GM18858 (cell line): Measurements from ENCODE around the gene PTPN2.
"Not testable (repeated sequence)": the region's sequence is repeated elsewhere in the genome, so short reads cannot be mapped to it uniquely, and the experiment has no call there.

Experiments used
- ATAC-seq: cut with Tn5 transposase; IDR thresholded peaks from one replicate; pipeline ENCODE4 v1.9.1; 2021; ENCODE audit not compliant: unreplicated experiment

Gene PTPN2

DNA sequence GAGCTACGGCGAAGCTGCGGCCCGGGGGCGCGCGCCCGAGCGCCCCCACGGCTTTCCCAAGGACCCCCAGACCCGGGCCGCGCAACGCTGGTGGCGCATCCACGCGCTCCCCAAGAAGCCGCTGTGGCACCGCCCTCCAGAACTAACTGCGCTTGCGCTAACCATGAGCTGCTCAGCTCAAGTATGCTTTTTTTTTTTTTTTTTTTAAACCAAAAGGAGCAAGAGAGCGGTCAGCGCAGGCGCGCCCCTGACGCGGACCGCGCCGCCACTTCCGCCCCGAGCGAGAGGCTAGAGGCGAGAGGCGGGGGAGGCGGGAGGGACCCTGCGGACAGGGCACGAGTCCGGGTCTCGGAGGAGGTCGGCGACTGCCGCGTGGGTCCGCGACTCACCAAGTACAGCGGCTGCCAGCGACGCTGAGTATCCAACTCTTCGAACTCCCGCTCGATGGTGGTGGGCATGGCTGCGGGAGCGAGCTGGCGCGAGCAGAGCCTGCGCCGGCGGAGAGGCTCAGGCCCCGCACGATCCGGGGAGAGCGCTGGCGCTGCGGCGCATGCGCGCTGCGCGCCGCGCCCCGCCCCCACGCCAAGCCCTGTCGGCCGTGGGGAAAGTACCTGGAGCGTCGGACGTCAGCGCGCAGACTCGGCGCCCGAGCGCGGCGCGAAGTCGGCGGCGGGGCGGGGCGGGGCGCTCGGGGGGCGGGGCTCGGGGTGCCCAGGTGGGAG is at the start of gene PTPN2:
TSS of gene PTPN2 (minus strand) at position 554 of the 722 bp plus-strand sequence. CDS start at position 458, 96 bp downstream.
- ATAC-seq, result peak; percentile 61

DNA sequence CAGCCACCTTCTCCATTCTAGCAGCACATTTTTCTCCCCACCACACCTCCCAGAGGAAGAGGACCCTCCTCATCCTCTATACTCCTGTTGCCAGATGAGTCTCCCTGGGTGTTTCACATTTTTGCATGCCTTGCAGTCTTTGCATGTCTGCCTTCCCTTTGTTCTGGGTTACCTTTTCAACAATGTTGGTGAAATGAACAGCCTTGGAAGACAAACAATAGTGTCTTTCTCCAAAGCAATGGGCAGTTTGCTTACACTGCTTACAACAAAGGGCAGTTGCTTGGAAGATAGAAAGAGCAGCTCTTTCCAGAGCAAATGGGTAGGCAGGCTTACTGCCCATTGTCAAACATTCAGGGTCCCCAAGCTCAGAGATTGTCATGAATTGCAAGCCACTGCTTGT is 49.3 kb upstream of the PTPN2 start:
- ATAC-seq, result no peak

DNA sequence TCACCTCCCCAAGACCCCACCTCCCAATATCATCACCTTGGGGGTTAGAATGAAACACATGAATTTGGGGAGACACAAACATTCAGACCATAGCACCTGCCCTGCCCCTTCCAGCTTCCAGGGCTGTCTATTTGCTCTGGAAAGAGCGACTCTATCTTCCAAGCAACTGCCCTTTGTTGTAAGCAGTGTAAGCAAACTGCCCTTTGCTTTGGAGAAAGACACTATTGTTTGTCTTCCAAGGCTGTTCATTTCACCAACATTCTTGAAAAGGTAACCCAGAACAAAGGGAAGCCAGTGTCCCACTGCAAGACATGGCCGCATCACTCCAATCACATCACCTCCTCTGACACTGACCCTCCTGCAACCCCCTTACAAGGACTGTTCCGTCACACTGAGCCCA is 46.9 kb upstream of the PTPN2 start:
- no peak for ATAC-seq

DNA sequence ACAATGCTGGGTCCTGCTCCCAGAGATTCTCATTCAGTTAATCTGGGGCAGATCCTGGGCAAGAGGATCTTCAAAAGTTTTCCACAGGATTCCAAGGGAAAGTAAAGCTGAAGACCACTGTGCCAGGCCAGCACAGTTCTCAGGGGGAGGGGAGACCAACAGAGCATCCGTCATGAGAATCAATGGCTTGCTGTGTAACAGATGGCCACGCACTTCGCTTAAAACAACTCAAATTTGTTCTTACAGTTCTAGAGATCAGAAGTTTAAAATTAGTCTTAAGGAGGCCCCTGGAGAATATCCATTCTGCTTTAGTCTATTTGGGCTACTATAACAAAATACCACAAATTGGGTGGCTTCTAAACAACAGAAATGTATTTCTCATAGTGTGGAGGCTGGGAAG is 46.3 kb upstream of the PTPN2 start:
- ATAC-seq, result no peak

DNA sequence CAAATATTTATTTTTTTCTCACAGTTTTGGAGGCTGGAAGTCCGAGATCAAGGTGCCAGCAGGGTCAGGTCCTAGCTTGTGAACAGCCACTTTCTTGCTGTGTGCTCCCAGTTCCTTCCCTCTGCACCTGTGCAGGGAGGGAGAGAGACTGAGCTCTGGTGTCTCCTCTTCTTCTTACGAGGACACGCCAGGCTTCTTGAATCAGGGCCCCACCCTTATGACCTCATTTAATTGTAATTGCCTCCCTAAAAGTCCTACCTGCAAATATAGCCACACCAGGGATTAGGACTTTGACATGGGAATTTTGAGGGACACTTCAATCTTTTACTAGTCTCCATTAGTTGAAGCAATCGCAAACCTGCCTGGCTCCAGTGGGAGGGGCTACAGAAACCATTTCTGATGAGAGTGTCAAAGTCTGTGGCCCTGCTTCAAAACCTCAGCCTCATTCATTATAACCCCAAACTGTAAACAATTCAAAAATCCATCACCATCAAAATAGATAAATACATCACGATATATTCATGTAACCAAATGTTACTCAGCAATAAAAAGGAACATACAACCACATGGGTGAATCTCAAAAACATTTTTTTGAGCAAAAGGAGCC is 45.5 kb upstream of the PTPN2 start:
- ATAC-seq, result no peak

DNA sequence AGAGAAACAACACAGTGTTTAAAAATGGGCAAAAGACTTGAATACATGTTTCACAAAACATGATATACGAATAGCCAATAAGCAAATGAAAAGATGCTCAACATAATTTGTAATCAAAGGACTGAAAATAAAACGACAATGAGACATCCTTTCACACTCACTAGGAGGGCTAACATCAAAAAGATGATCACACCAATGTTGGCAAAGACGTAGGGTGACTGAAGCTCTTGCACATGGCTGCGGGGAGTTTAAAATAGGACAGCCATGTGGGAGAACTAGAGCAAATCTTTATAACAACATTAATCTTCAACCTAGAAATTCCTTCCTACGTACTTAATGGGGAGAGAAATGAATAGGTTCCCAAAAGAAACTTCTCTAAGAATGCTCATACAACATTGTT is 44.6 kb upstream of the PTPN2 start:
- ATAC-seq, result no peak

DNA sequence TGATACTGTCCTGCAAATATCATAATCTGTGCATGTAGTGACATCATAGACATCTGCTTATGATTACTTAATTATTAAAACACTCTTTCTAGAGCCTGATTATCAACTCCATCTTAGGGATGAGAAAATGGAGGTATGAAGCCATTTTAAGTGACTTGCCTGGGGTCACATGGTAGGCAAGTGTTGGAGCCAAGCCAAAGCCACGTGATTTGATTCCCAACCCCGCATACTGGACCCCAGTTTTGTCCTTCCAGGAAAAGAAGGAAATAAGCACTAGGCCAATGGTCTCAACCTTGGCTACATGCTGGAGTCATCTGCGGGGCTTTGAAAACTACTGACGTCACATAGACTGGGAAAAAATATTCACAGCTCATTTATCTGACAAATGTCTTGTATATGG is 44.2 kb upstream of the PTPN2 start:
- no peak for ATAC-seq

DNA sequence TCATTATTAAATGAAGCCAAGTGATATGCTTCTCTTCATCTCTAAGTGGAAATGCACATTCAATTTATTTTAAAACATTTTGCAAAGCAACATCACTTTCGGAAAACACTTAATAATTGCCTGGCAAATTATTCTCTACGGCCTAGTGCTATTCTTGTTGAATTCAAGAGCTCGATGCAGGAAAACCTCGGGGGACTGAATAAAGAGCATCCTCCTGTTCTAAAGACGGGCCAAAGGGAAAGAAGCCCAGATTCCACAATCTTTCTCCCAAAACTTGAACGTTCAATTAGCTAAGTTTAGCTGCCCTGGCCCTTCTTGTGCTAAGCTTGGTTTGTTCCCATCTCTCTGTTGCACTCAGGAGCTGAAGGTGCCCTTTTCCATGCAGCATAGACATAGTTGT is 40.6 kb upstream of the PTPN2 start:
- ATAC-seq, result no peak

DNA sequence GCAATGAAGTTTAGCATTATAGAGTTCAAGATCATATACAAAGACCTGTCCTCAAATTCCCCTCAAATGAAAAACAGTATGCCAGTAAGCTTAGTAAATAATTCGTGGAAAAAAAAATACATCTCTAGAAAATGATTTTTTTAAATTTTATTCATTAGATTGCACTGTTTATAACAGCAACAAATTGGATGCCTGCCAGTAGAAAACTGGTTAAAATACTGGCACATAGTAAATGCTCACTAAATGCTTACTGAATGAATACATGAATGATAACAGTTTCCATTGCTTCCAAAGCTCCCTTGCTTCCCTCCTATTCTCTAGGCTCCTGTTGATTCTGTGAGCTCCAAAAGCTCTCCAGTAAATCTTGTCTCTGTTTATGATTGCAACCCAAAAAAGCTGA is 38.2 kb upstream of the PTPN2 start:
- ATAC-seq, result no peak

DNA sequence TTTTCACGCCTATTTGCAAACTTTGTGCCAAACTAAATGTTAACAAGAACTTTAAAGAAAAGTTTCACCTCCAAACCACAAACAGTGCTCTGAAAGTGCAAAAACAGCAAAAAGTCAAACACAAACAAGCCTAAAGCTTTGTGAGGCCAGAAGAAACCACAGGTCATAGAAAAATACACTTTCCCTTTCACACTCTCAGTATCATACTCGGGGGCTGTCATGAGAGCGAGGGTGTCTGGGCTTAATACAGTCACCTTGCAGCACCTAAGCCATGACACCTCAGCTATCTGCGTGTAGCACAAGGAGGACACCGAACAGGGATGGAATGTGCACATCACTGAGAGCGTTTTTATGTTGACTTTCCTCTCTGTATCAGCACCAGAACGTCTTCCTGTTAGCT is 37.1 kb upstream of the PTPN2 start:
- ATAC-seq, result no peak

DNA sequence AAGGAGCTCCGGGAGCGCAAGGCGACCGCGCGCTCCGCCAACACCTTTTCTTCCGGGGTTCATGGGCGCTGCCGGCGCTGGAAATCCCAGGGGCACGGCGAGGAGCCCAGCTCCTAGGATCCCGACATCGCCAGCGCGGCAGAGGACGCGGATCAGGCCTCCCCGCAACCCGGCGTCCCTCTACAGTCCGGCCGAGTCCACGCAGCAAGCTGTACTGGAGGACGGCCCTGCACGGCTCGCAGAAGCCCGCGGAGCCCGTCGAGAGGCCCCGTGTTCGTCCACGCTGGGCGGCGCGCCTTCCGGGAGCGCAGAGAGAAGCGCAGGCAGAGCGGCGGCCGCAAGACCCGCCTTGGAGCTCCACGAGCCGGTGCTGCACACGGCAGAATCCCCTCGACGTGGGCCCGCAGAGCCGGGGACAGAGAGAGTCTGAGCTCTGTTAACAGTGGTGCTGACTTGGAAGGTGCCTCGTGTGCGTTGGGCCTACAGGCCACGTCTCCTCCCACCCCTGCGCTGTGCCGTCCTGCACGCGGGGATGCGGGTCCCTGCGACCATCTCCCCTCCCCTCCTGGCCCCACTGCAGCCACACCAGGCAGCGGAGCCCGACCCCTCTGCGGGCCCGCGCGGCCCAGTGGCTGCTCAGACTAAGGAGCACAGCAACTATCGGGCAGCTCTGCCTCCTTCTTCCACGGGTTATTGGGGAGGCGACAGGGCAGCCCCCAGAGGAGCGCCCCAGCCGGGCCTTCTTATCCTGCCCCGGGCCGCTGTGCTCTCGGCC is 28.1 kb upstream of the PTPN2 start:
- no peak for ATAC-seq

DNA sequence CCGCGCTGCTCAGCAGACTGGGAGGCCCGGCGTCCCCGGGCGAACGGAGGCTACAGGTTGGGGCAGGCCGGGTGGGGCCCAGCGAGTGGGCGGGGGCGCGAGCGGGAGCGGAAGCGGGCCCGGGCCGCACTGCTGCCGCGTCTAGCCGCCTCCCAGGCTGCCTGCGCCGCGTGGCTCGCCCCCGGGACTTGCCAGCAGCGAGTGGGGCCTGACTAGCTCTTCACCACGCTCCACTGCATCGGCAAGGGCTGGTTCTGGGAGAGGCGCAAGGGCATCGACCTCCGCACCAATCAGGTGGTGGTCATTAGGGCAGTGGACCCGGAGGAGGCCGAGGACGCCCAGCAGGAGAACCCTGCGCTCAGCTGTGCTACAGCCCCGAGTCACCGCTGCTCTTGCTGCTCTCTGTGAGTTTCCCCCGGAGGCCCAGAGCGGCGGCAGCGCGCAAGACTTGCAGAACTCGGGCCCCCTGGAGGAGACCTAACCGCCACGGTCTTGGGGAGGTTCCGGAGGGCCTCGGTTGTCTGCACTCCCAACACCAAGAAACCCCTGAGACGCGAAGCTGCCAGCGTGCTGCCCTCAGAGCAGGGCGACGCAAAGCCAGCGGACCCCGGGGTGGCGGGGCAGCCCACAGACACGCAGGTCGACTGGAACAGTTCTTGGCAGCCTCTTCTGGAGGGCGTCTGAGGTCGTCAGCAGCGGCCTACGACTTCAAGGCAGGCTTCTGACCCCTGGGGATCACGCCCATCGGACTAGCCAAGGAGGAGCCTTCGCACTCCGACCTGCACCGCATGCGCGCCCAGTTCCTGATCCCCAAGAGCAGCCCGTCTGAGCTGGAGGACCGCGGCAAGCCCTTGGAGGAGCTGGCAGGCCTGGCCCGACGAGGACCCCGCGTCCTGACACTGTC is 27.2 kb upstream of the PTPN2 start:
- no peak for ATAC-seq

DNA sequence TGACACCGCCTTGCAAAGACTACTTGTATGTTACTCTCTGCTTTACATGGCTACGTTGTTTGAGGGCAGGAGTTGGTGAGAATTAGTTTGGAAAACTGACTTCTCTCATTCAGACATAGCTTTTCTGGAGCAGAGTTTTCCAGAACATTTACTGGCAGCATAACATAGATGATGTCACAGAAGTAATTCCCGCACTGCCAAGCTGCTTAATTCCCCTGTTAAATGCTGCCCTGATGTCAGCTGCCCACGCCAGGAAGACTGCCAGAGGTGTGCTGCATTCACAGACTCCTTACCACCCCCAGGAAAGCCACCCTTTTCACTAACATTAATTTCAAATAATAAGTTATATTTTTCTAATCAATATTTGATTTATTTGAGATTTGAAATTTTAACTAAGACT is 24.7 kb upstream of the PTPN2 start:
- no peak for ATAC-seq

DNA sequence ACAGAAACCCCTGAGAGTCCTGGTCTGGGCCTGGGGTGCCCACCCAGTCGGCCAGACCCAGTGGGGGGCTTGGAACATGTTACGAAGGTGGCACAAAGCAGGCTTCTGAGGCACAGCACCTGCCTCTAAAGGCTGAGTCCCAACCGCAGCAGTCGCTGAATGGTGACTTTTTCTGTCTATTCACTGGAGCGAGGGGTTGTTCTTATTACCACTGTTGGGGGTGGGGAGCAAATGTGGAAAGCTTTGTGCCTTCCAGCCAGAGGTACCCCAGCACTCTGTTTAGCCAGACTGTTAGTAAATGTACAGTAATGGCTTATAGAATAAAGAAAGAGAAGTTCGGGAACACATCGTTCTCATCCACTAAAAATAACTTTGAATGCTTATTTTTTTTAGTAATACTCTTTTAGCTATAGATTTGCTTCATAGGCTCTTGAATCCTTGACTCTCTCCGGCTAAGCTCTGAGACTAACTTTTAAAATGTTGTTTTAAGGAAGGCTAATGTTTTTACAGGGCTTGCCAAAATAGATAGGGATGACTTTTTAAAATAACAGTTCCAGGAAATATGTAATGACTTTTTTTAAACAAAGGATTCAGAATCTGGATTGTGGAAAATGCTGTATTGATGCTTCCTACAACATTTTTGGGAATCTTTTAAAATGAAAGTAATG is 23.4 kb upstream of the PTPN2 start:
- ATAC-seq, result no peak

DNA sequence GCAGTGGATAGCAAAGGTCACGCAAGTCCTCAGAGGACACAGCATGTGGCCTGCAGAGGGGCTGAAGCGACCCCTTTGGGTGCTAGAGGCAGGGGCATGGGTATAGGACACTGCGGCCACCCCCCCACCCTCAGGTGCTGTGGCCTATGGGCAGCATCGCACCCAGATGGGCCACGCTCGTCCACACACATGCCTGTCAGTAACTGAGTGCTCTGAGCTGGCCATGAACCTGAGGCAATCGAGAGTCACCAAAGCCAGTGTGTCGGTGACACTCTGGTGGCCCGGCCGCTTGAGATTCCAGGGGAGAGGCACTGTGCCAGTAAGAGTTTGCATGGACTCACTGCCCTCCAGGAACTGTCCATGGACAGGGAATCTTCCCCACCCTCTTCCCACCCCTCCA is 22.7 kb upstream of the PTPN2 start:
- no peak for ATAC-seq

DNA sequence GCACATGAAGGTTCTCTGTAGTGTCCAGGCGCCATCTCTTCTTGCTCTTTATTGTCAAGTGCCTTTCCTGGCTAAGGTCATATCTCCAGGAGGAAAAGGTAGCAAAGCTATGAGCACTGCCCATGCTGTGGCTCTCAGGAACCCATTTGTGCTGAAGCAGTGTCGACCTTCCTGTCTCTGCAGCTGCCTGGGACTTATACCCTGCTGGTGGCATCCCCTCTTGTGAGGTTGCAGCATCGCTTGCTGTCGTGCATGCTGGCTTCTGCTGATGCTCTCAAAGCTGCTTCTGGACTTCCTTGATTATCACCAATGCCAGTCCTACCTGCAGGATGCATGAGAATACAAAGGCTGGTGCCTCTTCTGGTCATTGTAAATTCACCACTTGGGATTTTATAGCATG is 22.1 kb upstream of the PTPN2 start:
- ATAC-seq, result no peak

DNA sequence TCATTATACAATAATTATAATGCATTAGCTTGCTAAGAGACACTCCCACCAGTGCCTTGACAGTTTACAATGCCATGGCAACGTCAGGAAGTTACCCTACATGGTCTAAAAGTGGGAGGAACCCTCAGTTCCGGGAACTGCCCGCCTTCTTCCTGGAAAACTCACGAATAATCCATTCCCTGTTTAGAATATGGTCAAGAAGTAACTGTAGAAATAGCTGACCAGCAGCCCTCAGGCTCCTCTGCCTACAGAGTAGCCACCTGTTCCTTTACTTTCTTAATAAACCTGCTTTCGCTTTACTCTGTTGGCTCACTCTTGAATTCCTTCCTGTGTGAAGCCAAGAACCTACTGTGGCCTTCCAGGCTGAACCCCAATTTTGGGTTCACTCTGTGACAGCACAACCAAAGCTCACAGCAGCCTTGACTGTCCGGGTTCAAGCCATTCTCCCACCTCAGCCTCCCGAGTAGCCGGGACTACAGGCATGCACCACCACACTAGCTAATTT is 20.0 kb upstream of the PTPN2 start:
- no peak for ATAC-seq

DNA sequence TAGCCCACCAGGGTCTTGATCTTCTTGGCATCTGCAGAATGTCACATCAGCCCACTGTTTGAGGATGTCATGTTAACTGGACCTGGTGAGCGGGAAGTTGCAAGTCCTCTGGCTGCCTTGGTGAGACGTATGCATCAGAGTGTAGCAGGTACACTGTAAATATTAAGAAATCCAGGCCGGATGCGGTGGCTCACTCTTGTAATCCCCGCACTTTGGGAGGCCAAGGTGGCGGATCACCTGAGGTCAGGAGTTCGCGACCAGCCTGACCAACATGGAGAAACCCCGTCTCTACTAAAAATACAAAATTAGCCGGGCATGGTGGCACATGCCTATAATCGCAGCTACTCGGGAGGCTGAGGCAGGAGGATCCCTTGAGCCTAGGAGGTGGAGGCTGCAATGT is 17.2 kb upstream of the PTPN2 start:
- not testable (repeated sequence) for ATAC-seq

DNA sequence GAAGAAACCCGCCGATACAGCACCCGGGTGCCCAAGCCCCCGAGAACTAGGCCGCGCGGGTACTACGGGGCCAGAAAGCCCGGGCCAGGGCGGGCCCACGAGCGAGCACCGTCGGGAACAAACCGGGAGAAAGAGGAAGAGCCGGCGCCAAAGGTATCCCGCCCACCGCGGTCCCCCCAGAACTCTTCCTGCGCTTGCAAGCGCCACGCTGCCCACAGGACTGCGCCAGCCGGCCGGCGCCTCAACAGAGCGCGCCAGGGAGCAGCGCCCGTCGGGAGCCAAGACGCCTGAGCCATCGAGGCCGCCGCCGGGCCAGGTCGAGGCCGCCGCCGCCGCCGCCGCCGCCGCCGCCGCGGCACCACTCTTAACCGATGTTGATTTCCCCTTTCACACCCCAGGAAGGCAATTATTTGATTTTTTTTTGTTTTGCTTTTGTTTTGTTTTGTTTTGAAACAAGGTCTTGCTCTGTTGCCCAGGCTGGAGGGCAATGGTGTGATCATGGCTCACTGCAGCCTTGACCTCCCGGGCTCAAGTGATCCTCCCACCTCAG is 12.8 kb upstream of the PTPN2 start:
- ATAC-seq, result not testable (repeated sequence)

DNA sequence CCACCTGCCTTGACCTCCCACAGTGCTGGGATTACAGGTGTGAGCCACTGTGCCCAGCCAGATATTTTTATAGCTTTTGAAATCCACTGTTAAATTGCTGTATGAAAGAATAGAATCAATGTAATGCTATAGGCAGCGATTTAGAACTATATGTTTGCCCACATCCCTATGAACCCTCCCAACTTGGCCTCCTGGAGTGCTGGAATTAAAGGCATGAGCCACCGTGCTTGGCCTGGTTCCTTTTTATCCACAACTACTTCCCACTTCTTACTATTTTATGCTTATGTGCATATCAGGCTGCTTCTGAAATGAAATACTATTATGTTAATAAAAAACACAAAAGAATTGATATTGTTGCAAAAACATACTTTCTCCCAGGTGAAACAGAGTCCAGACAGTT is 11.6 kb upstream of the PTPN2 start:
- ATAC-seq, result no peak
